Measurements from ENCODE around the gene RAB36. TPM values are rescaled to one million over a fixed set of nuclear protein-coding genes. Genes with fewer than 3 reads are reported as not detected.

RAB36 gene
- total RNA-seq, 3 donors from 2014 or later (not counting 1 experiment from before 2014, with no cell fraction given) = 1.7 to 2.9 (median 2.6) TPM

GRCh38 chr22:23098230-23098705, 47.0 kb upstream of the RAB36 start:
- intact Hi-C loops (cut with micrococcal nuclease) = no loop called here
- 85% methylated on average over 5 of the region's 5 CpGs for WGBS (ENCODE audit: insufficient coverage)
- Histone ChIP-seq H3K4me1 (ENCODE audit: control insufficient read depth, insufficient read depth, low read length) (no peaks in the 10 kb centered on the region), H3K9me3 (ENCODE audit: control insufficient read depth, insufficient read depth, low read length) (no peaks in the 10 kb centered on the region), H3K27ac (ENCODE audit: low read length) (no peak overlapping the region), H3K36me3 (ENCODE audit: control insufficient read depth, insufficient read depth, low read length) (no peaks in the 10 kb centered on the region), H3K27me3 (ENCODE audit: control insufficient read depth, insufficient read depth, low read length) (no peaks in the 10 kb centered on the region), H3K4me3 (ENCODE audit: low read length) (no peak overlapping the region)
- no peak overlapping the region for H3K27ac Mint-ChIP-seq
- H3K36me3 Mint-ChIP-seq = no peaks in the 10 kb centered on the region
- ATAC-seq (no peak), DNase-seq (no peak)
- TF ChIP-seq, protein P1, sequence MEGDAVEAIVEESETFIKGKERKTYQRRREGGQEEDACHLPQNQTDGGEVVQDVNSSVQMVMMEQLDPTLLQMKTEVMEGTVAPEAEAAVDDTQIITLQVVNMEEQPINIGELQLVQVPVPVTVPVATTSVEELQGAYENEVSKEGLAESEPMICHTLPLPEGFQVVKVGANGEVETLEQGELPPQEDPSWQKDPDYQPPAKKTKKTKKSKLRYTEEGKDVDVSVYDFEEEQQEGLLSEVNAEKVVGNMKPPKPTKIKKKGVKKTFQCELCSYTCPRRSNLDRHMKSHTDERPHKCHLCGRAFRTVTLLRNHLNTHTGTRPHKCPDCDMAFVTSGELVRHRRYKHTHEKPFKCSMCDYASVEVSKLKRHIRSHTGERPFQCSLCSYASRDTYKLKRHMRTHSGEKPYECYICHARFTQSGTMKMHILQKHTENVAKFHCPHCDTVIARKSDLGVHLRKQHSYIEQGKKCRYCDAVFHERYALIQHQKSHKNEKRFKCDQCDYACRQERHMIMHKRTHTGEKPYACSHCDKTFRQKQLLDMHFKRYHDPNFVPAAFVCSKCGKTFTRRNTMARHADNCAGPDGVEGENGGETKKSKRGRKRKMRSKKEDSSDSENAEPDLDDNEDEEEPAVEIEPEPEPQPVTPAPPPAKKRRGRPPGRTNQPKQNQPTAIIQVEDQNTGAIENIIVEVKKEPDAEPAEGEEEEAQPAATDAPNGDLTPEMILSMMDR (IDR thresholded peaks at IDR 0.05) = no peak
- H3K4me1 Mint-ChIP-seq = no peaks in the 10 kb centered on the region
- no peaks in the 10 kb centered on the region for H3K9me3 Mint-ChIP-seq
- no peaks in the 10 kb centered on the region for H3K27me3 Mint-ChIP-seq (ENCODE audit: low read depth in 2 of 2)
- no peak overlapping the region for H3K4me3 Mint-ChIP-seq

- H3K27ac ChIP-seq (ENCODE audit: low read length) = no peak overlapping the region
- ATAC-seq (no peak), DNase-seq (no peak)
- no peaks in the 10 kb centered on the region for H3K27me3 ChIP-seq (ENCODE audit: control insufficient read depth, insufficient read depth, low read length)
- no peaks in the 10 kb centered on the region for H3K9me3 Mint-ChIP-seq
- 91% methylated on average over 28 of the region's 28 CpGs for WGBS (ENCODE audit: insufficient coverage)
- intact Hi-C loops (cut with micrococcal nuclease) = no loop called here
- no peaks in the 10 kb centered on the region for H3K27me3 Mint-ChIP-seq (ENCODE audit: low read depth in 2 of 2)
- H3K9me3 ChIP-seq (ENCODE audit: control insufficient read depth, insufficient read depth, low read length) = no peaks in the 10 kb centered on the region
- no peaks in the 10 kb centered on the region for H3K4me1 Mint-ChIP-seq
- H3K36me3 Mint-ChIP-seq = no peaks in the 10 kb centered on the region
- H3K4me1 ChIP-seq (ENCODE audit: control insufficient read depth, insufficient read depth, low read length) = no peaks in the 10 kb centered on the region
- H3K36me3 ChIP-seq (ENCODE audit: control insufficient read depth, insufficient read depth, low read length) = no peaks in the 10 kb centered on the region
- H3K4me3 ChIP-seq (ENCODE audit: low read length) = no peak overlapping the region
- no peak overlapping the region for H3K27ac Mint-ChIP-seq
- H3K4me3 Mint-ChIP-seq = no peak overlapping the region
- TF ChIP-seq, protein P1 (IDR thresholded peaks at IDR 0.05) = no peak
These were observed 46.4 kb upstream of the RAB36 start for GRCh38 chr22:23098718-23099530.

DNA sequence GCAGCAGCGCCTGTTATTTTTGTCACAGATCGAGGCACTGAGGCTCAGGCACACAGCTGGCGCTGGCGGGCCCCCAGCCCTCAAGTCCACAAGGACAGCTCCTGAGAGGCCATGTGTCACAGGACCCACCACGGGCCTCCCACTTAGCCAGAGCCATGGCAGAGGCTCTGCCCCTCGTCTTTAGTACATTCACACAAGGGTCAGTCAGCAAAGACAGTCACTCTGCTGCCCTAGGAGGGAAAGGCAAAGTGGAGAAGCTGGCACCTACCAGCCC, 45.8 kb upstream of the RAB36 start:
- Mint-ChIP-seq H3K9me3 (no peaks in the 10 kb centered on the region), H3K36me3 (no peaks in the 10 kb centered on the region), H3K27ac (no peak overlapping the region), H3K27me3 (ENCODE audit: low read depth in 2 of 2) (no peaks in the 10 kb centered on the region), H3K4me3 (no peak overlapping the region), H3K4me1 (no peaks in the 10 kb centered on the region)
- H3K4me1 ChIP-seq (ENCODE audit: control insufficient read depth, insufficient read depth, low read length) = no peaks in the 10 kb centered on the region
- H3K4me3 ChIP-seq (ENCODE audit: low read length) = no peak overlapping the region
- intact Hi-C loops (cut with micrococcal nuclease) = no loop called here
- 85% methylated on average over 6 of the region's 6 CpGs for WGBS (ENCODE audit: insufficient coverage)
- no peaks in the 10 kb centered on the region for H3K36me3 ChIP-seq (ENCODE audit: control insufficient read depth, insufficient read depth, low read length)
- H3K9me3 ChIP-seq (ENCODE audit: control insufficient read depth, insufficient read depth, low read length) = no peaks in the 10 kb centered on the region
- ATAC-seq (no peak), DNase-seq (no peak)
- H3K27ac ChIP-seq (ENCODE audit: low read length) = no peak overlapping the region
- TF ChIP-seq, protein P1 (IDR thresholded peaks at IDR 0.05) = no peak
- H3K27me3 ChIP-seq (ENCODE audit: control insufficient read depth, insufficient read depth, low read length) = no peaks in the 10 kb centered on the region
